PC-9 (cell line): ENCODE data around the gene FBXW10. TPM values are rescaled to one million over a fixed set of nuclear protein-coding genes. Genes with fewer than 3 reads are reported as not detected.
"Not testable (repeated sequence)": the region's sequence is repeated elsewhere in the genome, so short reads cannot be mapped to it uniquely, and the experiment has no call there.

ENCODE experiments used
- BruUV-seq: library from RNA; stranded (reverse); fragments of 400-500 nt; replicated peaks from 2 replicates; lab custom pipeline; 2021; lab: Mats Ljungman, UMichigan
- CTCF ChIA-PET: fragments of 300-600 bp; sonication (Branson Sonifier 250); formaldehyde crosslinking; loops from one replicate; lab custom pipeline; 2022; ENCODE audit warnings: antibody characterized with exemption; lab: Charles Lee
- POLR2A ChIA-PET: fragments of 300-600 bp; sonication (Branson Sonifier 250); formaldehyde crosslinking; loops from one replicate; lab custom pipeline; 2022; ENCODE audit warnings: antibody characterized with exemption; ENCODE audit not compliant: unreplicated experiment; lab: Charles Lee
- DNase-seq, 2 experiments: peaks; one replicate each; pipeline versions ENCODE4 v3.0.0 to v3.0.0-alpha.2; 2015 to 2022; ENCODE audit warnings: mixed read lengths in 1 of 2
- H2AFZ ChIP-seq: fragments of 200-600 bp; sonication (generic); 2 replicates; pipeline ENCODE4 v1.8.1; 2017; ENCODE audit warnings: antibody characterized with exemption
- H3F3A ChIP-seq: fragments of 200-600 bp; sonication (generic); 2 replicates; pipeline ENCODE4 v1.8.1; 2017; ENCODE audit warnings: antibody characterized with exemption, mild to moderate bottlenecking, low read depth; ENCODE audit not compliant: insufficient read depth
- H3K27ac ChIP-seq: fragments of 200-600 bp; sonication (generic); 2 replicates; pipeline ENCODE4 v1.6.1; 2016; ENCODE audit warnings: mixed run types
- H3K27me3 ChIP-seq: fragments of 200-600 bp; sonication (generic); 2 replicates; pipeline ENCODE4 v1.6.1; 2016; ENCODE audit warnings: low read depth, mixed run types; ENCODE audit not compliant: insufficient read depth
- H3K36me3 ChIP-seq: fragments of 200-600 bp; sonication (generic); 2 replicates; pipeline ENCODE4 v1.6.1; 2016; ENCODE audit warnings: low read depth, mixed run types
- H3K4me1 ChIP-seq: fragments of 200-600 bp; sonication (generic); replicated peaks from 2 replicates; pipeline ENCODE4 v1.6.1; 2016; ENCODE audit warnings: mixed run types; ENCODE audit not compliant: insufficient read depth
- H3K4me2 ChIP-seq: fragments of 200-600 bp; sonication (generic); 2 replicates; pipeline ENCODE4 v1.6.1; 2017; ENCODE audit warnings: mixed run types
- H3K4me3 ChIP-seq: fragments of 200-600 bp; sonication (generic); 2 replicates; pipeline ENCODE4 v1.6.1; 2016; ENCODE audit warnings: mixed run types
- H3K79me2 ChIP-seq: fragments of 200-600 bp; sonication (generic); 2 replicates; pipeline ENCODE4 v1.6.1; 2017; ENCODE audit warnings: low read depth, mixed run types
- H3K9me2 ChIP-seq: fragments of 200-600 bp; sonication (generic); 2 replicates; pipeline ENCODE4 v1.8.1; 2017; ENCODE audit warnings: mild to moderate bottlenecking; ENCODE audit not compliant: insufficient read depth
- H3K9me3 ChIP-seq: fragments of 200-600 bp; sonication (generic); 2 replicates; pipeline ENCODE4 v1.8.1; 2016; ENCODE audit warnings: low read depth; ENCODE audit not compliant: insufficient read depth
- H4K20me1 ChIP-seq: fragments of 200-600 bp; sonication (generic); 2 replicates; pipeline ENCODE4 v1.8.1; 2017; ENCODE audit not compliant: insufficient read depth
- intact Hi-C: fragments of 100-400 bp; cut with micrococcal nuclease; formaldehyde crosslinking; loops from one replicate; pipeline ENCODE4 v1.10.0; 2022; ENCODE audit not compliant: unreplicated experiment
- total RNA-seq: library from RNA; stranded (reverse); gene quantifications from 2 replicates; pipeline ENCODE4 v1.2.3, GENCODE V29; 2021
- TF ChIP-seq, protein P1 (sequence below): fragments of 200-600 bp; sonication (generic); conservative IDR thresholded peaks from 2 replicates; pipeline ENCODE4 v1.6.1; 2017; ENCODE audit warnings: mixed run types, antibody characterized with exemption, mild to moderate bottlenecking, moderate library complexity

Gene FBXW10
- total RNA-seq, 1 experiment from 2014 or later = 6.1 TPM

DNA sequence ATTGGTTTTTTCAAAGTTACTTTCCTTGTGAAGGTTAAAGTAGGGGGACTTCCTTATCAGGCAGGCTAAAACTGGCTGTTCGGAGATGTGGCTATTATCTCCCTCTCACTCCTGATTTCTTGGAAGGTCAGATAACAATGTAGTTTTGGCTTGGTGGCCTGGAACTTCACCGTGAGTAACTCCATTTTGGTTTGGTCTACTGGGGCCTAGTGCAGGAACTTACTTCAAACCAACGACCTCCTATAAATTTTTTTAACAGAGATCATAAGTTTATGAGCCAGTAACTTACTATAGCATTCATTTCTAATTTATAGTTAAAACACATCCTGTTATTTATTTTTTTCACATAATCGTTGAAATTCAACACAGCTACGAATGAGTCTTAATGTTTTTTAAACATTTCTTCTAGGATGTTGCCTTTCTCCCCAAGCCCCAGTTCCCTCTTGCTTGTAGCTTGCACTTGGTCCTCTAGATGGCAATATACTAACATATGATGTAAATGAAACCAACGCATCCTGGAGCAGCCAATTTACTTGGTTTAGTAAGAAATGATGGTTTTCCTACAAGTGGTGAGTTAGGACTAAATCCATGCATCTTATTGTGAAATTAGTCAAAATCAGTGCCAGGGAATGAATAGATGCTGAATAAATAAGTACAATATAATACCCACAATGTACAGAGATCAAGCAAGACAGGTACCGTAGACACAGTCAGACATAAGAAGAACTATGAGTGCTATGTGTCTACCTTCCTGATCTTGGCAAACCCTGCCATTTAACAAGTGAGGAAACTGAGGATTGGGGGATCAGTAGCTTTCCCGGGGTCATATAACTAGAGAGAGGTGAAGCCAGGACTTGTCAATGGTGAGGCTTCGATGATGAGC lies 72.9 kb downstream of the FBXW10 start:
- H3K27me3 ChIP-seq, H3K27ac ChIP-seq, CTCF ChIA-PET, BruUV-seq, H4K20me1 ChIP-seq, intact Hi-C loops, H3K79me2 ChIP-seq, H2AFZ ChIP-seq, POLR2A ChIA-PET, H3K4me1 ChIP-seq, H3K9me3 ChIP-seq, H3K9me2 ChIP-seq, H3F3A ChIP-seq, H3K36me3 ChIP-seq, H3K4me3 ChIP-seq, H3K4me2 ChIP-seq: not testable (repeated sequence)
- TF ChIP-seq, protein P1, sequence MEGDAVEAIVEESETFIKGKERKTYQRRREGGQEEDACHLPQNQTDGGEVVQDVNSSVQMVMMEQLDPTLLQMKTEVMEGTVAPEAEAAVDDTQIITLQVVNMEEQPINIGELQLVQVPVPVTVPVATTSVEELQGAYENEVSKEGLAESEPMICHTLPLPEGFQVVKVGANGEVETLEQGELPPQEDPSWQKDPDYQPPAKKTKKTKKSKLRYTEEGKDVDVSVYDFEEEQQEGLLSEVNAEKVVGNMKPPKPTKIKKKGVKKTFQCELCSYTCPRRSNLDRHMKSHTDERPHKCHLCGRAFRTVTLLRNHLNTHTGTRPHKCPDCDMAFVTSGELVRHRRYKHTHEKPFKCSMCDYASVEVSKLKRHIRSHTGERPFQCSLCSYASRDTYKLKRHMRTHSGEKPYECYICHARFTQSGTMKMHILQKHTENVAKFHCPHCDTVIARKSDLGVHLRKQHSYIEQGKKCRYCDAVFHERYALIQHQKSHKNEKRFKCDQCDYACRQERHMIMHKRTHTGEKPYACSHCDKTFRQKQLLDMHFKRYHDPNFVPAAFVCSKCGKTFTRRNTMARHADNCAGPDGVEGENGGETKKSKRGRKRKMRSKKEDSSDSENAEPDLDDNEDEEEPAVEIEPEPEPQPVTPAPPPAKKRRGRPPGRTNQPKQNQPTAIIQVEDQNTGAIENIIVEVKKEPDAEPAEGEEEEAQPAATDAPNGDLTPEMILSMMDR = peak; percentile 81
- DNase-seq = peak; percentile 29 to 54

DNA sequence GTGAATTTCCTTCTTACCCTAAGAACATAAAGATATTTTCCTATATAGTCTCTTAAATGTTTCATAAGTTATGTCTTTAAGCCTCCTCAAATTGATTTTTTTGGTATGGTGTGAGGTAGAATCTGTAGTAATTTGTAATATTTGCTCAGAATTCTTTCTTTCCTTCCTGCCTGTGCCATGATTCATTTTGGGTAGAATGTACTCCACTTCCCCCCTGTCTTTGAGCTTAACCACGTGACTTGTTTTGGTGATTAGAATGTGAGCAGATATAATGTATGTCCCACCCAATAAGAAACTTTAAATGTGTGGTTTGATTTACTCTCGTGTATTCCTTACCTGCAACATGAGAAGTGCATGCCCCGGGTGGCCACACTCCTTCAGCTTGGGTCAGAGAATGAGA lies 77.6 kb downstream of the FBXW10 start:
- BruUV-seq, H3K4me1 ChIP-seq, H3K27me3 ChIP-seq, H3K9me2 ChIP-seq, H3K9me3 ChIP-seq, DNase-seq, POLR2A ChIA-PET, H4K20me1 ChIP-seq, H3K27ac ChIP-seq, H3K36me3 ChIP-seq, H3F3A ChIP-seq, H3K79me2 ChIP-seq, intact Hi-C loops, H3K4me3 ChIP-seq, H3K4me2 ChIP-seq, H2AFZ ChIP-seq: not testable (repeated sequence)
- CTCF ChIA-PET = interaction anchor here (0.5 kb wide), 1 partner anchor 134 kb away, joined by 5 read pairs; no protein-coding TSS in a partner anchor

DNA sequence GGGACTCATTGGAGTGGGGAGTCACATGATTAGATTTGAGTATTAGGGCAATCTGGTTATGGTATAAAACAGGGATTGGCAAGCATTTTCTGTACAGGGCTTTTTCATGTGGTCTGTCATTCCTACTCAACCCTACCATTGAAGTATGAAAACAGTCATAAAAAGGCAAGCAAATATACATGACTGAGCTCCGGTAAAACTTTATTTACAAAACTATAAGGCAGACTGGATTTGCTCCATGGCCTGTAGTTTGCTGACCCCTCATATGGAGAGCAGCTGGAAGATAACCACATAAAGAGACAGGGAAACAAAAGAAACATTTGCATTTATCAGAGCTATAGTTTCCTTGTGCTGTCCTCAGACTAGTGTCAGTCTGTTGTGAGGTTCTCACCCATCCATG lies 83.8 kb downstream of the FBXW10 start:
- H3K79me2 ChIP-seq, intact Hi-C loops, H3K4me1 ChIP-seq, DNase-seq, H3K36me3 ChIP-seq, H3K4me2 ChIP-seq, H3K9me3 ChIP-seq, H3K27ac ChIP-seq, H3K9me2 ChIP-seq, BruUV-seq, POLR2A ChIA-PET, H3K27me3 ChIP-seq, H2AFZ ChIP-seq, H4K20me1 ChIP-seq, CTCF ChIA-PET, H3K4me3 ChIP-seq, H3F3A ChIP-seq: not testable (repeated sequence)

Other genes with a start within 250 kb of the FBXW10 start
- gene TBC1D28, start 99.7 kb upstream of the FBXW10 start, total RNA-seq = not detected in 2 replicates
- gene FOXO3B, start 61.7 kb upstream of the FBXW10 start, total RNA-seq = 6.2 and 8.3 TPM in 2 replicates
- 56.4 and 79.1 TPM in 2 replicates for gene TVP23B, start 37.1 kb downstream of the FBXW10 start, total RNA-seq
- gene PRPSAP2, start 114.1 kb downstream of the FBXW10 start, total RNA-seq = 37.2 and 50.0 TPM in 2 replicates
- gene SLC5A10, start 208.1 kb downstream of the FBXW10 start, total RNA-seq = 0.08 and 0.17 TPM in 2 replicates